Aorta (tissue), 5 donors: ENCODE results near the gene TTC8. TPM values are rescaled to one million over a fixed set of nuclear protein-coding genes. Genes with fewer than 3 reads are reported as not detected.

Experiments
- ATAC-seq: fragments of 200-7000 bp; cut with Tn5 transposase; one replicate; pipeline ENCODE4 v1.9.1; 2022; ENCODE audit warnings: moderate library complexity; ENCODE audit not compliant: low FRiP score
- DNase-seq, 2 donors: peaks; one replicate each; pipeline ENCODE4 v3.0.0-alpha.2; 2020
- H3K27ac ChIP-seq, 2 donors: one replicate each; pipeline ENCODE4 v1.5.1; 2013; ENCODE audit warnings: low read length in 2 of 2, mild to moderate bottlenecking in 2 of 2, moderate library complexity in 2 of 2, control low read depth in 1 of 2, inconsistent platforms in 1 of 2, low read depth in 1 of 2
- H3K27me3 ChIP-seq, 2 donors: one replicate each; pipeline ENCODE4 v1.6.1; 2013; ENCODE audit warnings: control low read depth in 1 of 2, low read length in 1 of 2, mild to moderate bottlenecking in 1 of 2, moderate library complexity in 1 of 2; ENCODE audit not compliant: insufficient read depth in 2 of 2, control insufficient read depth in 1 of 2
- H3K36me3 ChIP-seq, 2 donors: one replicate each; pipeline ENCODE4 v1.6.1; 2013; ENCODE audit warnings: control low read depth in 1 of 2, low read length in 1 of 2, mild to moderate bottlenecking in 1 of 2; ENCODE audit not compliant: insufficient read depth in 2 of 2, control insufficient read depth in 1 of 2
- H3K4me1 ChIP-seq, 2 donors: one replicate each; pipeline ENCODE4 v1.6.1; 2013; ENCODE audit warnings: low read length in 2 of 2, control low read depth in 1 of 2, mild to moderate bottlenecking in 1 of 2, moderate library complexity in 1 of 2; ENCODE audit not compliant: insufficient read depth in 2 of 2, control insufficient read depth in 1 of 2
- H3K4me3 ChIP-seq, 2 donors: one replicate each; pipeline ENCODE4 v1.5.1; 2013; ENCODE audit warnings: low read length in 2 of 2, control low read depth in 1 of 2, mild to moderate bottlenecking in 1 of 2
- H3K9me3 ChIP-seq: one replicate; pipeline ENCODE4 v1.6.1; 2013; ENCODE audit warnings: mild to moderate bottlenecking, low read length; ENCODE audit not compliant: control insufficient read depth
- WGBS, 2 donors: extraction: QIAGEN DNeasy Blood & Tissue Kit; methylation state at CpG; one replicate each; pipeline ENCODE4 v1.1.7; 2013; 5-methylcytosine and 5-hydroxymethylcytosine counted together
- intact Hi-C, 2 donors: fragments of 100-400 bp; cut with DNase I; formaldehyde crosslinking; loops; one replicate each; pipeline versions ENCODE4 v1.14.2 to v1.15.0; 2022
- polyA plus RNA-seq, 2 donors: library from polyadenylated mRNA; stranded (reverse); fragments of 200-250 nt; gene quantifications; one replicate each; pipeline ENCODE4 v1.2.3, GENCODE V29; 2013
- total RNA-seq, 2 donors: library from RNA; stranded (reverse); fragmentation: NEBNext Ultra II Directional; extraction: Animal tissue kit (Norgen Biotek cat#: 25700); gene quantifications; one replicate each; pipeline ENCODE4 v1.2.1, GENCODE V29; 2021
- donor health status: healthy with polysubstance abuse.
- donor health status: Bipolar disorder and iron deficiency.
- donor health status: DM: no; HTN: no; CAD: no.
- donor health status: DM: no; HTN: no; CAD: no.
- donor health status: DM: yes; HTN: yes; CAD: no.

The TTC8 gene
- total and polyA plus RNA-seq, 4 donors = 10.5 to 23.1 (median 17.9) TPM

DNA sequence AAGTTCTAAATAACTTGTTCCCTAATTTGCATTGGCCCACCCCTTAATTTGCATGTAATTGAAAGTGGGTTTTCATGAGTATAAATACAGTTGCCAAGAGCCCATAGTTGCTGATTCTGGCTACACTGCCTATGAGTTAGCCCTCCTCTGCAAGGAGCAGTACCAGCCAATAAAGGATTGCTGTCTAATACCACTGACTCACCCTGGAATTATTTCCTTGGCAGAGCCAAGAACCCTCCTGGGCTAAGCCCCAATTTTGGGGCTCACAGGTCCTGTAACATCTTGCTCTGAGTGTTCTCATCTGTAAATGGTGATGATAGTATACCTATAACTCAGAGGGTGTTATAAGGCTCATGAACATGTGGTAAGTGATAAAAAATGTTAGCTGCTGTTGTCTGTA is 6.8 kb downstream of the TTC8 start:
- Histone ChIP-seq H3K27me3 (no peaks in the 10 kb centered on the region), H3K4me1 (peaks cover 0 to 5% of the 10 kb centered on the region in 2 donors), H3K27ac (peak overlapping the region; percentile 43 to 77), H3K9me3 (no peaks in the 10 kb centered on the region), H3K36me3 (no peaks in the 10 kb centered on the region), H3K4me3 (no peak overlapping the region)
- peak; percentile 71 for ATAC-seq
- intact Hi-C loops = loop anchor here in 1 of 2 donors (5.0 to 10.0 kb wide), 2 partner anchors 279 to 1564 kb away; partner anchors contain the start of gene CALM1
- peak in 1 of 2 donors; percentile 53 for DNase-seq

DNA sequence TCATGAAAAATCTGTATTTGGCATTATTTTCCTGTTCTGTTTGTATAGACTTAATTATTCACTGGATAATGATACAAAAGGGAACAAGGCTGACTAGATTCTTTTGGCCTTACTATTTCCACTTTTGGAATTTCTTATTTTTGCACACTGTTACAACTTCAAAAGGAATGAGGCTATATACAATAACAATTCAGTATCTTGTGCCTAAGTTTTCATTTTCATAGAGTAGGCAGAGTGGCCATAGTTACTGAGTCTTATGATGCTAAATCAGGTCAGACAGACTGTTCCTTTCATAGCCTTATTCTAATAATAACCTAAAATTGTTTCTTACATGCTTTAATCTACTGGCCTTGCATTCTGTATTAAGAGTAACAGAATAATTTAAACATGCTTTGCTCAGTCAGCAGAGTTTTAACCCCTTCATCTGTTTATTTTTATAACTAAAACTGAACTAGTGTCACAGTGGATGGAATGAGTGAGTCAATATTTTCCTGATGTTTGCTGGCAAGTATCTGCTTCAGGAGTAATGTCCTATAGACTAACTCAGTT is 10.5 kb downstream of the TTC8 start:
- peaks cover 0 to 5% of the 10 kb centered on the region in 2 donors for H3K4me1 ChIP-seq
- ATAC-seq = peak; percentile 61
- no peak for DNase-seq
- intact Hi-C loops = loop anchor here in 1 of 2 donors (5.0 to 10.0 kb wide), 2 partner anchors 283 to 1560 kb away; partner anchors contain the start of gene CALM1
- H3K27ac ChIP-seq = no peak overlapping the region
- no peak overlapping the region for H3K4me3 ChIP-seq
- no peaks in the 10 kb centered on the region for H3K36me3 ChIP-seq
- no peaks in the 10 kb centered on the region for H3K27me3 ChIP-seq
- no peaks in the 10 kb centered on the region for H3K9me3 ChIP-seq

DNA sequence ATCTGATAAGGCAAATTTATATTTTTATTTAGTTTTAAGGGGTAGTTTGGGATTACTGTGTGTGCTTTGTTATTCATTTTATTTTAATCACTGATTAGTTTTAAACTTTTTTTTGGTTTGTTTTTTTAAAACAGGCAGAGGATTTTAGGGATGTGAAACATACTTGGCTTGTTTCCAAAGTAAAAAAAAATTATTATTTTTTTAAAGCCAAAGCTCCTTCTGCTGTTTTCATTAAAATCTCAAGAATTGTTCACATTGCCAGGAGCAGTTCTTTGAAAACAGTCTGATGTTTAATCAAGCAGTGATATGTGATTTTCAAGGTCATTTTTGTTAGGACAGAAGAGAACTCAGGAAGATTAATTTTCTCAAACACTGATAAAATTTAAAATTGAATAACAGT is 11.2 kb downstream of the TTC8 start:
- Histone ChIP-seq H3K9me3 (no peaks in the 10 kb centered on the region), H3K4me1 (peaks cover 0 to 5% of the 10 kb centered on the region in 2 donors), H3K27ac (no peak overlapping the region), H3K4me3 (no peak overlapping the region), H3K27me3 (no peaks in the 10 kb centered on the region), H3K36me3 (no peaks in the 10 kb centered on the region)
- ATAC-seq (no peak), DNase-seq (no peak)
- intact Hi-C loops = loop anchor here in 1 of 2 donors (10.0 kb wide), 1 partner anchor 1559 kb away; the partner anchor contains the start of gene CALM1

DNA sequence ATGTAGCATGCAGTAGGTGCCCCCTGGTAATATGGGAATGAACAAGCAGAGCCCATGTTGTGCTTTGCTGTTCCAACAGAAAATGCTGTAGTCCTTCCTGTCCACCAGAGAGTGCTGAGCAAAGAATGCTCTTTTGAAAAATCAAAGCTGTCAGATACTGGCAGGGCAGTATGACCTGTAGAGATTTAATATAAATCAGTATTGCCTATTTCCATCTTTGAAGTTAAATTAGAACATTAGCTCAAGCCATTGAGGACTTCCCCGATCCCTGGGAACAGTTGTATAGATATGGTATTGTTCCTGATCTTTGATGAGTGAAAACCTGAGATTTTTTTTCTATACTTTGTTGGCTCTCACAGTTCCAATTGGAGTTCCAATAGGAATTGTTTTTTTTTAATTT is 13.0 kb downstream of the TTC8 start:
- peaks cover 0 to 5% of the 10 kb centered on the region in 2 donors for H3K4me1 ChIP-seq
- WGBS, 2 donors = 94 to 100% methylated on average over 1 of the region's 1 CpG
- intact Hi-C loops = loop anchor here in 1 of 2 donors (10.0 kb wide), 1 partner anchor 1557 kb away; the partner anchor contains the start of gene CALM1
- H3K4me3 ChIP-seq = no peak overlapping the region
- H3K27me3 ChIP-seq = no peaks in the 10 kb centered on the region
- no peak for DNase-seq
- no peak for ATAC-seq
- no peak overlapping the region for H3K27ac ChIP-seq
- no peaks in the 10 kb centered on the region for H3K9me3 ChIP-seq
- no peaks in the 10 kb centered on the region for H3K36me3 ChIP-seq

DNA sequence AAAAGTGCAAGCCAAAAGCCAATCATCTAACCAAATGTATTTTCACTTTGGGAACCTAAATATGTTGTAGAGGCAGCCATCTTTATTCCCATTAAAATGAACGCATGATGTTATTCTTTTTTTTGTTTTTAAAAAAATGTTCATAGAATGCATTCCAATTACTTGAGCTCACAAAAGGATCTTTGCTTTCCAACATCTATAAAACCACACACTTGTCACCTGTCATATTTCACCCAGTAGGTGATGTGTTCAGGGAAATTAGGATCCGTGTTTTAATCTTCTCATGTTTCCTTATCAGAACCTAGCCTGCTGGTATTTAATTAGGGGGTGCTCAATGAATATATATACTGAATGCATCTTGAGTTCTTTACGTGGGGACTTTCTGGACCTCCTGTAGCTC is 13.6 kb downstream of the TTC8 start:
- H3K36me3 ChIP-seq = no peaks in the 10 kb centered on the region
- WGBS, 2 donors = 83 to 86% methylated on average over 3 of the region's 3 CpGs
- no peak overlapping the region for H3K4me3 ChIP-seq
- no peaks in the 10 kb centered on the region for H3K9me3 ChIP-seq
- ATAC-seq = no peak
- H3K27me3 ChIP-seq = no peaks in the 10 kb centered on the region
- no peak overlapping the region for H3K27ac ChIP-seq
- H3K4me1 ChIP-seq = peaks cover 0 to 5% of the 10 kb centered on the region in 2 donors
- intact Hi-C loops = loop anchor here in 1 of 2 donors (10.0 kb wide), 1 partner anchor 1557 kb away; the partner anchor contains the start of gene CALM1
- no peak for DNase-seq

DNA sequence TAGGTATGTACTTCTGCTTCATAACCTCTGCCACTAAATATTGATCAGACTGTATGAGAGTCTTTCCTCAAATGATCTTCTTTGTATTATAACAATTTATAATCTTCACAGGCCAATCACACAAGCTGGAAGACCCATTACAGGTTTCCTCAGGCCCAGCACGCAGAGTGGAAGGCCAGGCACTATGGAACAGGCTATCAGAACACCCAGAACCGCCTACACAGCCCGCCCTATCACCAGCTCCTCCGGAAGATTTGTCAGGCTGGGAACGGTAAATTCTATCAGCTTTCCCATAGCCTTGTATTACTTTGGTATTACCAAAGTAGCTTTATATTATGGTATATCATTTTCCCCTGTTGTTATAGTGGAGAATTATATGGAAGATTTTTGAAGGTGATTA is 16.5 kb downstream of the TTC8 start:
- DNase-seq (no peak), ATAC-seq (no peak)
- WGBS, 2 donors = 92 to 98% methylated on average over 5 of the region's 5 CpGs
- H3K9me3 ChIP-seq = no peaks in the 10 kb centered on the region
- peaks cover 0 to 1% of the 10 kb centered on the region in 2 donors for H3K4me1 ChIP-seq
- no peaks in the 10 kb centered on the region for H3K36me3 ChIP-seq
- H3K27ac ChIP-seq = no peak overlapping the region
- H3K27me3 ChIP-seq = no peaks in the 10 kb centered on the region
- intact Hi-C loops = no loop called here
- no peak overlapping the region for H3K4me3 ChIP-seq

DNA sequence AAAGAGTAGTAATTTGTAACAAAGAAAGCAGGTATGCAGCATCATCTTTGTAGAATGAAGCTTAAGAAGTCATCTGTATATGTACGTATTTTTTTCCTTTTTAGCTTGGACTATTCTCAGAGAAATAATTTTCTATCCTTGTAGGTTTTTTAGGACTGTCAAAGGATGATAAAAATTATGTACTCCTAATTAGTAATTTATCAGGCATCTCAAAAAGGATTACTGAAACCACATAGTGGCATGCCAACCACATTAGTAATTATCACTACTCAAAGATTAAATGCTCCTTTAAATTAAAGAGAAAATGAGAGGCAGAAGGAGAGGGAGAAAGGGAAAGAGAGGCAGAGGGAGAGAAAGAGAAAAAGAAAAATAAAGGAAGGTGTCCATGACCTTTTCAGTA is 17.3 kb downstream of the TTC8 start:
- DNase-seq = no peak
- Histone ChIP-seq H3K4me1 (no peaks in the 10 kb centered on the region), H3K9me3 (no peaks in the 10 kb centered on the region), H3K27ac (no peak overlapping the region), H3K36me3 (no peaks in the 10 kb centered on the region), H3K27me3 (no peaks in the 10 kb centered on the region), H3K4me3 (no peak overlapping the region)
- intact Hi-C loops = no loop called here
- no peak for ATAC-seq
- 85 to 90% methylated on average over 1 of the region's 1 CpG for WGBS, 2 donors

DNA sequence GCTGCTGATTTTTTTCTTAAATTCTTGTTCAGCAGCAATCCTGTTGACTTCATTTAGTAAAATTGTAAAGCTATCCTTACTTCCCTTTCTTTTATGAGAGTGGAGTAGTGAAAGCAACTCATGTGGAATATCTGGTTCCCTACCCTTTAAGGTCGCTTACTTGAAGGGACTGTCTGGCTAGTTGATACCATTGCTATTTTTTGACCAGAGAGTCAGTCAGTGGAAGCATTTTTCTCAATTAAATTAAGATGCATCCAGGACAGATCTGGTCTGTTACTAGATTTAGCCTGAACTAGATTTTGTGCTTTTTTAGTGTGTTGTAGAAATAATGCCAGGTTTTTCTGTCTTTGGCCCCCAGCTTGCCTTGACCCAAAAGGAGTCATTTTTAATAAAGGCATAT is 18.0 kb downstream of the TTC8 start:
- WGBS, 2 donors = 72 to 88% methylated on average over 1 of the region's 1 CpG
- H3K36me3 ChIP-seq = no peaks in the 10 kb centered on the region
- no peaks in the 10 kb centered on the region for H3K27me3 ChIP-seq
- no peaks in the 10 kb centered on the region for H3K9me3 ChIP-seq
- DNase-seq = no peak
- H3K4me3 ChIP-seq = no peak overlapping the region
- no peak overlapping the region for H3K27ac ChIP-seq
- no peak for ATAC-seq
- no peaks in the 10 kb centered on the region for H3K4me1 ChIP-seq
- intact Hi-C loops = no loop called here

DNA sequence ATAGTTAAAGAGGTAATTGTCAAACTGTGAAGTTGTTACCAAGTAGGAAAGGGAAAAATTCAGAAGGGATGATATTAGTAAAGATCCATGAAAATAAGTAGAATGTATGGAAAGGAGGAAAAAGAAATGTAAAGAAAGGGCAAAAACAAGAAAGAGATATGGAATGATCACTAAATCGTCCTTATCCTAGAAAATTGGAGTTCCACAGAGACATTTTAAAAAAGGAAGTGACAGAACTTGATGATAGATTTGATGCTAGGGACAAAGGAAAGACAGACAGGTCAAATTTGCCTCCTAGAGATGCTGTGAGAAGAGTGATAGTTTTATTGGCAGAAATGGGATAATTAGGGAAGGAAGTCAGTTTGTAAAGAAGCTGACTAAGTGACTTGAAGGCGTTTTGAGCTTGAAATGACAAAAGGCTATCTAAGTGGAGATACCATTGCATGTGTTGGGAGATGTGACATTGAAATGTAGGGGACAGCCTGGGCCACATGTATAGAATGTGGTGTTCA is 20.6 kb downstream of the TTC8 start:
- intact Hi-C loops = no loop called here
- Histone ChIP-seq H3K27ac (no peak overlapping the region), H3K36me3 (no peaks in the 10 kb centered on the region), H3K4me3 (no peak overlapping the region), H3K4me1 (no peaks in the 10 kb centered on the region), H3K9me3 (no peaks in the 10 kb centered on the region), H3K27me3 (no peaks in the 10 kb centered on the region)
- no peak for ATAC-seq
- 84 to 85% methylated on average over 2 of the region's 2 CpGs for WGBS, 2 donors
- no peak for DNase-seq
